Measurements from ENCODE around the gene JPH3.

JPH3 gene

DNA sequence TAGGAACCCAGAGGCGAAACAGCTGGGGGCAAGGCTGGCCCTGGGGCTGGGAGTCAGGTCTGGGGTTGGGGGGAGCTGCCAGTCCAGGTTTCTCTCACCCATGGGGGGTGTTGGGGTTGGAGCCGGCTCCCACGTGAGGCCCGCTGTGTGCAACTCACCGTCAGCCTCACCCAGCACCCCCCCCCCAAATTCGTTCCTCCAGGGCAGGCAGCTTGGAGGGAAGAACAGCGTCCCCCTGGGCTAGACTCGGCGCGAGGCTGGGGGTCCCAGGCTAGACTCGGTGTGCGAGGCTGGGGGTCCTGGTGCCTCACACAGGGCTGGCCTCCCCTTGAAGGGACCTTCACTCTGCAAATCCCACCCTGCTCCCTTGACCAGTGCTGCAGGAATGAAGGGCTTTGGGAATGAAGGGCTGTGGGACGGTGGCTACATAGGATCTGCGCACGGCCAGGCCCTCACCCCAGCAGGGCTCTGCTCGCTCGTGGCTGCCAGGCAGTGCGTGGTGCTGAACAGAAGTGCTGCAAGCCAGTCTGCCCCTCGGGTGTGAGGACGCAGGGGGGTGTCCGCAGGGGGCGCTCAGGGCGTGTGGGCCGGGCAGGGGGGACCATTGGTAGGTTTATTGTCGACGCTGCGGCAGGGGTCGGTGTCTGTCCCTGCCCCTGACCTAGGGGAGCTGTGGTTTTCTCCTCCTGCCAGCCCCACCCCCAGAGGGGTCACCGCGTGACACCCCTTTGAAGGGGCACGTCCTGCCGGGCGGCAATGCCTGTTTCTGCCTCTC lies 88.8 kb downstream of the JPH3 start:
- TF ChIP-seq CTCF (IDR thresholded peaks at IDR 0.05) = no peak
- H3K4me3 ChIP-seq = no peak overlapping the region
- no peak for DNase-seq (ENCODE audit: low spot score)
- H3K27ac ChIP-seq = no peak overlapping the region

GRCh38 chr16:87691686-87692079 lies 89.4 kb downstream of the JPH3 start:
- no peak for TF ChIP-seq CTCF (IDR thresholded peaks at IDR 0.05)
- no peak overlapping the region for H3K4me3 ChIP-seq
- H3K27ac ChIP-seq = no peak overlapping the region
- DNase-seq (ENCODE audit: low spot score) = no peak

- DNase-seq (ENCODE audit: low spot score) = no peak
- Histone ChIP-seq H3K27ac (no peak overlapping the region), H3K4me3 (no peak overlapping the region)
- TF ChIP-seq CTCF (IDR thresholded peaks at IDR 0.05) = no peak
Observed at GRCh38 chr16:87692176-87692575, 89.9 kb downstream of the JPH3 start.

DNA sequence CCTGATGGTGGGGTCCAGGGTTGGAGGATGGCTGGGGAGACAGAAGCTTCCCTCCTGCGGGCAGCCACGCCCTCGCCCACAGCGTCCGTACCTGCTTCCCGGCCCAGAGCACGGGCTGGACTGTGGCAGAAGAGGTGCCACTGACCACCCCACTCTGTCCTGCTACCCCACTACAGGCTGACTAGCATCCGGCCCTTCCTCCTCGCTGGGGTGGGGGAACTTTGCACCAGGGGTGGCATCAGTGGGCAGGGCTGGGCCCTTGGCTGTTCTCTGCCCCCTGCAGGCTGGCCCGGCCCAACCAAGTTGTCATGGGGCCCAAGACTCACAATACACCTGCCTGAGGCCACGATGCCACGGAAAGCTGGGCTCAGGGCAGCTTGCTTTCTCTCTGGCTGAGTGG lies 90.4 kb downstream of the JPH3 start:
- DNase-seq (ENCODE audit: low spot score) = no peak
- no peak for TF ChIP-seq CTCF (IDR thresholded peaks at IDR 0.05)
- Histone ChIP-seq H3K27ac (no peak overlapping the region), H3K4me3 (no peak overlapping the region)

DNA sequence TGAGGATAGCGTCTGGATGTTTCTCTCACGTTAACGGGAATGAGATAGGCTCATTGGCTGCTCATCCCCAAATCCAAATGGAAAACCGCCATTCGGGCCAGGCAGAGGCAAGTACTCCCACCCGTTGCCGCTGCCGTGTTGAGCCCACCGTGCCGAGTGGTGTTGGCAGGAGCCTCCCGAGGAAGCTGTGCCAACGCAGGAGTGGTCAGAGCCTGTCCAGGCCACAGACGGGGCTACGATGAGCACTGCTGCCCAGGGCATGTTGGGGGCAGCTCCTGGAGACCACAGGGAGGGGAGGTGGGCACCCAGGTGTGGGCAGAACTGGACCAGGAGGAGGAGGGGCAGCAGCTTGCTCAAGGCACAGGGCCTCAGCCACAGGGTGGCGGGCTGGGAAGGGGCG lies 91.5 kb downstream of the JPH3 start:
- TF ChIP-seq CTCF (IDR thresholded peaks at IDR 0.05) = no peak
- no peak for DNase-seq (ENCODE audit: low spot score)
- H3K27ac ChIP-seq = no peak overlapping the region
- H3K4me3 ChIP-seq = no peak overlapping the region

GRCh38 chr16:87694441-87695125 lies 92.3 kb downstream of the JPH3 start:
- no peak overlapping the region for H3K4me3 ChIP-seq
- H3K27ac ChIP-seq = no peak overlapping the region
- no peak for DNase-seq (ENCODE audit: low spot score)
- no peak for TF ChIP-seq CTCF (IDR thresholded peaks at IDR 0.05)

DNA sequence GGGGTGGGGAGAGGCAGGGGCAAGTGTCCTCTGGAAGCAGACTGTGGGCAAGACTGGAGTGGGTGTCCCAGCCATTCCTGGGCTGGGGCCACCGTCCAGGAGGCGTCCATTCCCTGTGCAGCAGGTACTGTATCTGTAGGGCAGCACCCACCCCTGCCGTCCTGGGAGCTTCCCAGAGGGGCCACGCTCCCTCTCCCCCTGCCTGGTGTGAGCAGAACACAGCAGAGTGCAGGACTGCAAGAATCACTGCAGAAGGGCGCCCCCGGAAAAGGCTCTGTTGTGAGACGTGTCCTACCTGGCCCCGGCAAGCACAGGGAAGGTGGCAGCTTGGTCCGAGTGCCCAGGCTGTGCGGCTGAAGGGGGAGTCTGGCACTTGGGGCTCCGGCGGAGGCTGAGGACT lies 93.2 kb downstream of the JPH3 start:
- Histone ChIP-seq H3K4me3 (no peak overlapping the region), H3K27ac (no peak overlapping the region)
- TF ChIP-seq CTCF (IDR thresholded peaks at IDR 0.05) = no peak
- no peak for DNase-seq (ENCODE audit: low spot score)

All from coronary artery (tissue), 2 donors.